Fibroblast of lung (primary cell): ENCODE measurements around the gene ITPR3.

ENCODE experiments used
- CTCF ChIP-seq, 2 donors: IDR thresholded peaks in 1 of 2; conservative IDR thresholded peaks in 1 of 2; 1 replicate in 1 of 2; 2 replicates in 1 of 2; pipeline ENCODE4 v1.5.1; 2011 to 2012; ENCODE audit warnings: low read length in 2 of 2, control low read depth in 1 of 2, inconsistent platforms in 1 of 2, low read depth in 1 of 2, mild to moderate bottlenecking in 1 of 2
- EZH2 ChIP-seq: IDR thresholded peaks from 2 replicates; pipeline ENCODE4 v1.5.1; 2012; ENCODE audit warnings: low read length, control low read depth, mild to moderate bottlenecking; ENCODE audit errors: missing control alignments

- TF ChIP-seq EZH2: no peak
- TF ChIP-seq CTCF (conservative IDR thresholded peaks at IDR 0.05 in 1 of 2, IDR thresholded peaks at IDR 0.05 in 1 of 2; ENCODE audit: low read depth in 1 of 2, low read length in 2 of 2): no peak
Observed at GRCh38 chr6:33633084-33633461, 12.0 kb downstream of the ITPR3 start.
